BE2C (cell line): Measurements from ENCODE around the gene LDLRAD3.
A peak's percentile ranks its signal among the peaks of the same experiment; 100 is the strongest.

ENCODE experiments used
- DNase-seq: peaks from one replicate; pipeline ENCODE4 v3.0.0-alpha.2; 2020
- H3K27me3 ChIP-seq: fragments of 250-450 bp; sonication (Bioruptor Pico); 2 replicates; pipeline ENCODE4 v1.5.1; 2020; ENCODE audit warnings: mild to moderate bottlenecking
- H3K36me3 ChIP-seq: fragments of 250-450 bp; sonication (Bioruptor Pico); 2 replicates; pipeline ENCODE4 v1.5.1; 2020; ENCODE audit warnings: mild to moderate bottlenecking
- H3K4me1 ChIP-seq: fragments of 250-450 bp; sonication (Bioruptor Pico); 2 replicates; pipeline ENCODE4 v1.5.1; 2020
- H3K4me3 ChIP-seq: 2 replicates; pipeline ENCODE4 v1.5.1; 2011; ENCODE audit warnings: low read depth, low read length
- H3K9me3 ChIP-seq: fragments of 250-450 bp; sonication (Bioruptor Pico); 2 replicates; pipeline ENCODE4 v1.5.1; 2020
- TF ChIP-seq, protein P1 (sequence below): IDR thresholded peaks from 2 replicates; pipeline ENCODE4 v1.5.1; 2012; ENCODE audit warnings: mild to moderate bottlenecking, low read depth, low read length

Gene LDLRAD3

GRCh38 chr11:35937111-35937510 lies 6.8 kb upstream of the LDLRAD3 start:
- DNase-seq = no peak
- Histone ChIP-seq H3K27me3 (no peaks in the 10 kb centered on the region), H3K9me3 (no peaks in the 10 kb centered on the region), H3K4me3 (no peak overlapping the region), H3K36me3 (no peaks in the 10 kb centered on the region), H3K4me1 (no peaks in the 10 kb centered on the region)
- TF ChIP-seq, protein P1, sequence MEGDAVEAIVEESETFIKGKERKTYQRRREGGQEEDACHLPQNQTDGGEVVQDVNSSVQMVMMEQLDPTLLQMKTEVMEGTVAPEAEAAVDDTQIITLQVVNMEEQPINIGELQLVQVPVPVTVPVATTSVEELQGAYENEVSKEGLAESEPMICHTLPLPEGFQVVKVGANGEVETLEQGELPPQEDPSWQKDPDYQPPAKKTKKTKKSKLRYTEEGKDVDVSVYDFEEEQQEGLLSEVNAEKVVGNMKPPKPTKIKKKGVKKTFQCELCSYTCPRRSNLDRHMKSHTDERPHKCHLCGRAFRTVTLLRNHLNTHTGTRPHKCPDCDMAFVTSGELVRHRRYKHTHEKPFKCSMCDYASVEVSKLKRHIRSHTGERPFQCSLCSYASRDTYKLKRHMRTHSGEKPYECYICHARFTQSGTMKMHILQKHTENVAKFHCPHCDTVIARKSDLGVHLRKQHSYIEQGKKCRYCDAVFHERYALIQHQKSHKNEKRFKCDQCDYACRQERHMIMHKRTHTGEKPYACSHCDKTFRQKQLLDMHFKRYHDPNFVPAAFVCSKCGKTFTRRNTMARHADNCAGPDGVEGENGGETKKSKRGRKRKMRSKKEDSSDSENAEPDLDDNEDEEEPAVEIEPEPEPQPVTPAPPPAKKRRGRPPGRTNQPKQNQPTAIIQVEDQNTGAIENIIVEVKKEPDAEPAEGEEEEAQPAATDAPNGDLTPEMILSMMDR = no peak

DNA sequence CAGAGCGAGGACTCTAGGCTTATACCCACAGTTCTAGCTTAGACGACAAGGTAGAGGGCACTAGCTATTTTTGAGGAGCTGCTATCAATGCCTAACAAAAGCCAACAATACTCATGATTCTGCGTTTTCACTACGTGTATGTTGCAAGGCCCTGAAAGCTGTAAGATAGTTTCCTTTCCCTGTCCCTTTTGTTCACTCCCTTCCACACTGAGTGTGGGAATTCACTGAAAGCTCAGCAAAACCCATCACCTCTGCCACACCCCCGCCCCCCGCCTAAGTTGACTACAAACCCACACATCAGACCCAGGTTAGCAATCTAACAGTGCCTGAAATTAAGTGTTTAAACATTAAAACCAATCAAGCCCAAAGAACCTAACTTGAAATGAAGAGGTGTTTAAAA lies 6.2 kb upstream of the LDLRAD3 start:
- no peak for DNase-seq
- Histone ChIP-seq H3K36me3 (no peaks in the 10 kb centered on the region), H3K9me3 (no peaks in the 10 kb centered on the region), H3K27me3 (no peaks in the 10 kb centered on the region), H3K4me3 (no peak overlapping the region), H3K4me1 (no peaks in the 10 kb centered on the region)
- TF ChIP-seq, protein P1 = no peak

- no peak for DNase-seq
- Histone ChIP-seq H3K4me3 (no peak overlapping the region), H3K27me3 (no peaks in the 10 kb centered on the region), H3K36me3 (no peaks in the 10 kb centered on the region), H3K4me1 (no peaks in the 10 kb centered on the region), H3K9me3 (no peaks in the 10 kb centered on the region)
- TF ChIP-seq, protein P1 = no peak
Observed at GRCh38 chr11:35938231-35938630, 5.6 kb upstream of the LDLRAD3 start.

GRCh38 chr11:35943309-35943708 lies 553 bp upstream of the LDLRAD3 start:
- Histone ChIP-seq H3K4me1 (no peaks in the 10 kb centered on the region), H3K9me3 (no peaks in the 10 kb centered on the region), H3K4me3 (peak overlapping the region; percentile 55), H3K27me3 (no peaks in the 10 kb centered on the region), H3K36me3 (no peaks in the 10 kb centered on the region)
- DNase-seq = no peak
- TF ChIP-seq, protein P1 = no peak

DNA sequence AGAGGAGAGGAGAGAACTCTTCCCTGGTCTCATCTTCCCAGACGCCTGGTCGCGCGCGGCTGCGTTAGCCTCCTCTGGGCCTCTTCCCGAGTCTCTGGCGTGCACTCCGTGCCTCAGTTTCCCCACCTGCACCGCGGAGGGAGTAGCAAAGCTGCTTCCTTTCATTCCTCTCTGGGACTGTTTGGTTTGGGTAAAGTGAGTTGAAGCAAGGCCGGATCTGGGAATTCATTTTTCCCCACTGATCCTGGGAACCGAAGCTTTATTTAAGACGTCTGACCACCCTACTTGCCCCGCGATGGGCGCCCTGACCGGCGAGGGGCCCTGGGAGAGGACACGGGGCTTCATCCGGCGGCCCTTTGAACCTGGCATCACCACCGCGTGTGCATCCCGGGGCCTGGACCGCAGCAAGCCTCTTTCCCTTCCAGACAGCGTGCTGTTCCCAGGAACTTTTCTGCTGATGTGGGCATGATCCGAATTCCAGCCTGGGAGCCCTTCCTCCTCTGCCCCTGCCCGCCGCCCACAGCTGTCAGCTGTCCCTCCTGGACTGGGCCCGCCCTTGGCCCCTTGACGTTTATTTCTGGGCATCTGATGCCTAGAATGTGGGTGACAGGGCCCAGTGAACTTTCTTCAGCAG lies 758 bp downstream of the LDLRAD3 start:
- DNase-seq = no peak
- H3K9me3 ChIP-seq = no peaks in the 10 kb centered on the region
- H3K4me3 ChIP-seq = peak overlapping the region; percentile 79
- TF ChIP-seq, protein P1 = no peak
- no peaks in the 10 kb centered on the region for H3K27me3 ChIP-seq
- H3K4me1 ChIP-seq = no peaks in the 10 kb centered on the region
- no peaks in the 10 kb centered on the region for H3K36me3 ChIP-seq

DNA sequence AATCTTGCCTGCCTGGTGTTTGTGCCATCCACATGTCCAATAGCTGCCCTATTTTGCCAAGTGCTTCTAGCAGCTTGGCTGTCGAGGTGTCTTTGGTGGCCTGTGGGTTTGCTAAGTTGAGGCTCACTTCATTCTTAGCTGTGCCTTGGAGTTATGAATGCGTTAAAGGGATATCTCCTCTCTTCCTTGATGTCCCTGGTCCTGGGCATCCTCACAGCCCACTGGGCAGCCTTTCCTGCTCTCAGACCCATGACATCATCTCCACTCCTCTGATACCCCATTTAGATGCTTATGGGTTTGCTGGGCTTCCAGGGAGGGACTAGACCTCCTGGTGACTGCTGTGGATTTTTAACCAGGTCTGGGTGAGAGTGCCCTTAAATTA lies 1.3 kb downstream of the LDLRAD3 start:
- Histone ChIP-seq H3K36me3 (no peaks in the 10 kb centered on the region), H3K4me1 (no peaks in the 10 kb centered on the region), H3K27me3 (no peaks in the 10 kb centered on the region), H3K9me3 (no peaks in the 10 kb centered on the region), H3K4me3 (peak overlapping the region; percentile 79)
- no peak for DNase-seq
- TF ChIP-seq, protein P1 = no peak
